Type B pancreatic cell (in vitro differentiated cells): Measurements from ENCODE around the gene CENPP. TPM values are rescaled to one million over a fixed set of nuclear protein-coding genes. Genes with fewer than 3 reads are reported as not detected.
"Not testable (repeated sequence)": the region's sequence is repeated elsewhere in the genome, so short reads cannot be mapped to it uniquely, and the experiment has no call there.

ENCODE experiments used
- DNase-seq: peaks from one replicate; pipeline ENCODE4 v3.0.0; 2021; ENCODE audit warnings: mixed read lengths; ENCODE audit not compliant: unreplicated experiment; ENCODE audit errors: extremely low spot score
- H3K27ac Mint-ChIP-seq: 2 replicates; pipeline ENCODE4 v1.8.0; 2021; ENCODE audit warnings: mild to moderate bottlenecking, mixed read lengths
- H3K27me3 Mint-ChIP-seq: 2 replicates; pipeline ENCODE4 v1.8.0; 2021; ENCODE audit warnings: mixed read lengths
- H3K36me3 Mint-ChIP-seq: 2 replicates; pipeline ENCODE4 v1.8.0; 2021; ENCODE audit warnings: mixed read lengths
- H3K4me1 Mint-ChIP-seq: one replicate; pipeline ENCODE4 v1.8.0; 2021; ENCODE audit warnings: mixed read lengths; ENCODE audit not compliant: unreplicated experiment
- H3K4me3 Mint-ChIP-seq: 2 replicates; pipeline ENCODE4 v1.8.0; 2021; ENCODE audit warnings: mild to moderate bottlenecking, mixed read lengths
- H3K9me3 Mint-ChIP-seq: 2 replicates; pipeline ENCODE4 v1.8.0; 2021; ENCODE audit warnings: mixed read lengths
- total RNA-seq: library from RNA; stranded (reverse); gene quantifications from 2 replicates; pipeline ENCODE4 v1.2.1, GENCODE V29; 2021; ENCODE audit warnings: low replicate concordance
- TF ChIP-seq, protein P1 (sequence below): fragments of 200-600 bp; sonication (generic); conservative IDR thresholded peaks from 2 replicates; pipeline ENCODE4 v1.5.0; 2021; ENCODE audit warnings: antibody characterized with exemption, mild to moderate bottlenecking

CENPP gene
- total RNA-seq, 1 donor from 2014 or later = 7.6 TPM

DNA sequence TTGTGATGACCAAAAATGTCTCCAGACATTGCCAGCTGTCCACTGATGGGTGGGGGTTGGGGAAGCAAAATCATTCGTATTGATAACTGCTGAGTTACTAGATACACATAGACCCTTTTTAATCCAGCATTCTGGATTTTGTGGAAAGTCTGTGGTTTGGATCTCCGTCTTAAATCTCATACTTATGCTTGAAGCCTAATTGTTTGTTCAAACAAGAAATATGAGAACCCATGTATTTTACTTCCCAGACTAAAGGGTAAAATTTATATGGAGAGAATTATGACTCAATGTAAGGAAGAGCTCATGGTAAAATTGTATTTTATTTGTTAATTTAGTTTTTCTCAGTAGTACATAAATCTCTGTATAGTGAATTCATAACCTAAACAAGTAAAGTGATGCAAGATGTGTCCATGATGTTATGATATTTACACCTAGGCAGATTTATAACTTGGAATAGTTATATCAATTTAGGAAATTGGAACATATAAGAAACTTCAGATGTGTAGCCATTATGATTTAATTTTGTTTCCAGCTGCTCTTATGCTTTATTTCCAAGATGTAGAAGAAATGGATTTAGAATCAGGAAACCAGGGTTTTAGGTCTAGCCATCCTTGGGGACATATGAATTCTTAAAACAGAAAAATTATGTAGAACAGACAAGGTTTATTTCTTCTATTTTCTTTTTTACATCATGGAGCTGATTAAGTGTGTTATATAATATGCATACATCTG lies 83.2 kb downstream of the CENPP start:
- Mint-ChIP-seq H3K27me3 (no peaks in the 10 kb centered on the region), H3K27ac (no peak overlapping the region), H3K4me1 (peaks cover 5% of the 10 kb centered on the region), H3K9me3 (no peaks in the 10 kb centered on the region), H3K36me3 (no peaks in the 10 kb centered on the region), H3K4me3 (no peak overlapping the region)
- TF ChIP-seq, protein P1, sequence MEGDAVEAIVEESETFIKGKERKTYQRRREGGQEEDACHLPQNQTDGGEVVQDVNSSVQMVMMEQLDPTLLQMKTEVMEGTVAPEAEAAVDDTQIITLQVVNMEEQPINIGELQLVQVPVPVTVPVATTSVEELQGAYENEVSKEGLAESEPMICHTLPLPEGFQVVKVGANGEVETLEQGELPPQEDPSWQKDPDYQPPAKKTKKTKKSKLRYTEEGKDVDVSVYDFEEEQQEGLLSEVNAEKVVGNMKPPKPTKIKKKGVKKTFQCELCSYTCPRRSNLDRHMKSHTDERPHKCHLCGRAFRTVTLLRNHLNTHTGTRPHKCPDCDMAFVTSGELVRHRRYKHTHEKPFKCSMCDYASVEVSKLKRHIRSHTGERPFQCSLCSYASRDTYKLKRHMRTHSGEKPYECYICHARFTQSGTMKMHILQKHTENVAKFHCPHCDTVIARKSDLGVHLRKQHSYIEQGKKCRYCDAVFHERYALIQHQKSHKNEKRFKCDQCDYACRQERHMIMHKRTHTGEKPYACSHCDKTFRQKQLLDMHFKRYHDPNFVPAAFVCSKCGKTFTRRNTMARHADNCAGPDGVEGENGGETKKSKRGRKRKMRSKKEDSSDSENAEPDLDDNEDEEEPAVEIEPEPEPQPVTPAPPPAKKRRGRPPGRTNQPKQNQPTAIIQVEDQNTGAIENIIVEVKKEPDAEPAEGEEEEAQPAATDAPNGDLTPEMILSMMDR = no peak
- DNase-seq = no peak

DNA sequence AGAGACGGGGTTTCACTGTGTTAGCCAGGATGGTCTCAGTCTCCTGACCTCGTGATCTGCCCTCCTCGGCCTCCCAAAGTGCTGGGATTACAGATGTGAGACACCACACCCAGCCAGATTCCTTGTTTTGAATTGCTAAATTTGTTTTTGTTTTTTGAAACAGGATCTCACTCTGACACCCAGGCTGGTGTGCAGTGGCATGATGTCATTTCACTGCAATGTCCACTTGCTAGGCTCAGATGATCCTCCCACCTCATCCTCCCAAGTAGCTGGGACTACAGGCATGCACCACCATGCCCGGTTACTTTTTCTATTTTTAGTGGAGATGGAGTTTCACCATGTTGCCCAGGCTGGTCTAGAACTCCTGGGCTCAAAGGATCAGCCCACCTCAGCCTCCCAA lies 85.4 kb downstream of the CENPP start:
- H3K9me3 Mint-ChIP-seq, H3K4me3 Mint-ChIP-seq, DNase-seq, H3K4me1 Mint-ChIP-seq, H3K27me3 Mint-ChIP-seq, H3K27ac Mint-ChIP-seq, H3K36me3 Mint-ChIP-seq: not testable (repeated sequence)

DNA sequence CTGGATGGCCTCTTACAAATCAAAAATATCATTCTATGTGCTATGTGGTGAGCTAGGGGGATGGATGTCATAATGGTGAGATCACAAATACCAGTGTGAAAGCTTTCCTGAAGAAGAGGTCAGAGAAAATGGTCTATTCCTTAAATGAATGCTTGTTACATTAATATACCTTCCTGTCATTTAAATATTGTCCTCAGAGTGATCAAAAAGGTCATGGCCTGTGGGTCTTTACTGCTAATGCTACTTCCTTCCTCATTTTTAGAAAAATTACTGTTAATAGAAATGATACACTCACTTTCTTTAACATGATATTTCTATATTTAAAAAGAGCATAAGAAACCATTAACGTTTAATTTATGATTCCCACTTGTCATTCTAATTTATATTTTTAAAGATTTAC lies 88.8 kb downstream of the CENPP start:
- DNase-seq = no peak
- no peaks in the 10 kb centered on the region for H3K4me1 Mint-ChIP-seq
- no peaks in the 10 kb centered on the region for H3K36me3 Mint-ChIP-seq

DNA sequence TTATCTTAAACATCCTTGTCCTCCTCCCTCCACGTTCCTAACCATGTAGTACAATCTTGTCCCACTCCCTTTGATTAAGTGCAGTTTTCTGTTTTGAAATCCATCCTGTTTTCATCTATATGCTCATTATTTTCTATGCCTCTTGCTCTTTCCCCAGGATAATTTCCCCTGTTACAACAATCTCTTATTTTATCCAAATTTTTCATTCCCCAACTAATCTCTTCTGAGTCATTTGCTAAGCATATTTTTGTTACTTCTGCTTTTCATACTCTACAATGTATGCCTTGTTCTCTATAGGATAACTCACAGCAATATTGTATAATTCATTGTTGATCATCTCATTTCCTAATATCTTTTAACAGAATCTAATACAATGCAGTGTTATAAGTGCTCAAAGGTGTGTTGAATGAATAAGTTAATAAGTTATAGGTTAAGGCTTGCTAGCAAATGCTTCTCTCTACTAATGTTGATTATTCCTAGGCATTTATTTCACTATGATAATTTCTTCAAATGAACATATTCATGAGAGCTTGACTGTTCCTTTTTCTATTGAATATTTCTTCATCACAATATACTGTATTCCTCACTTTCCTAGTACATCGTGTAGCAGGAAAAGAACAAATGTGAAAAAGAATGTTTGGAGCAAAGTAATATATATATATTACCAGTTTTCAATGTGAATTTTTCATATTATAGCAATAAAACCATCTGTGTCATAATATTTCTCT lies 97.0 kb downstream of the CENPP start:
- no peaks in the 10 kb centered on the region for H3K27me3 Mint-ChIP-seq
- no peak overlapping the region for H3K27ac Mint-ChIP-seq
- no peak overlapping the region for H3K4me3 Mint-ChIP-seq

More for the DNA sequence above, 88.8 kb downstream of the CENPP start:
- H3K27ac Mint-ChIP-seq = no peak overlapping the region
- TF ChIP-seq, protein P1 = no peak
- H3K27me3 Mint-ChIP-seq = no peaks in the 10 kb centered on the region
- no peak overlapping the region for H3K4me3 Mint-ChIP-seq
- H3K9me3 Mint-ChIP-seq = no peaks in the 10 kb centered on the region

DNA sequence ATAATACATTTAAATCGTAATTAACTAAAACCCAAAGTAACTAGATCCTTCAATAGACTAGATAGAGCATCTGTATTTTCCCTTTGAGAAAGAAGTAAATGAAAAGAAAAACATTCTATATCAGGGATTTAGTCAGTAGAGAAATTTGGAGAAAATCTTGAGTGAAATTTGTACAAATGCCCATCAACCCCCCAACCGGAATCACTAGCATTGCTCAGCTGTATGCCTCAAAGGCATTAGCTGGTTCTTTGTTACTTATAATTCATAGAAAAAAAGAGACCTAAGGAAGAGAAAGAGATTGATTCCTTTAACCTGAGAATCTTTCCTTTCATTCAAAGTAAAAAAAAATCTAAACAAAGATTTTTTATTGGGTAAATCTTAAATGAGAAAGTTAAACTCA lies 97.9 kb downstream of the CENPP start:
- DNase-seq = no peak
- H3K27ac Mint-ChIP-seq = no peak overlapping the region
- no peak overlapping the region for H3K4me3 Mint-ChIP-seq
- no peaks in the 10 kb centered on the region for H3K27me3 Mint-ChIP-seq
- H3K9me3 Mint-ChIP-seq = no peaks in the 10 kb centered on the region
- H3K36me3 Mint-ChIP-seq = no peaks in the 10 kb centered on the region
- TF ChIP-seq, protein P1 = no peak
- peaks cover 18% of the 10 kb centered on the region for H3K4me1 Mint-ChIP-seq

More for the DNA sequence above, 97.0 kb downstream of the CENPP start:
- H3K9me3 Mint-ChIP-seq = no peaks in the 10 kb centered on the region
- TF ChIP-seq, protein P1 = no peak
- no peak for DNase-seq
- H3K36me3 Mint-ChIP-seq = no peaks in the 10 kb centered on the region
- H3K4me1 Mint-ChIP-seq = peaks cover 18% of the 10 kb centered on the region

DNA sequence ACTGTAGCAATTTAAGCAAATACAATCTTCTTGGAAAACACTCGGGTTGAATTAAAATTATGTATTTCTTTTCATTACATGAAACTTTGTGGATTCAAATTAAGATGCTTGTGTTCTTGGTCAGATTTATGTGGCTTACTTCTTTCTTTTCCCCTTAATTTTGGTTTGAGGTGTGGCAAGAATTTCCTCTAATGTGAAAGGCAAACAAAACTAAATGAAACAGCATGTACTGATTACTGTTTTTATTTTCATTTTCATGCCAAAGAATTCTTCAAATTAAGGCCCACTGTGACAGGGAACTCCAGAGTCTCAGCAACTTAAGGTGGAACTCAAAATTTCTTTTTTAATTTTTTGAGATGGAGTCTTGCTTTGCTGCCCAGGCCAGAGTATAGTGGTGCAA lies 98.6 kb downstream of the CENPP start, which contains the start of gene OMD:
Gene OMD (minus strand): TSS at position 132 of the 400 bp plus-strand sequence. CDS start 6,913 bp downstream, outside the sequence.
- no peaks in the 10 kb centered on the region for H3K27me3 Mint-ChIP-seq
- H3K27ac Mint-ChIP-seq = peak within 1 kb of the TSS; percentile 48
- no peak within 1 kb of the TSS for H3K4me3 Mint-ChIP-seq
- H3K9me3 Mint-ChIP-seq = no peaks in the 10 kb centered on the region
- peaks cover 18% of the 10 kb centered on the region for H3K4me1 Mint-ChIP-seq
- TF ChIP-seq, protein P1 = no peak
- DNase-seq = no peak
- H3K36me3 Mint-ChIP-seq = no peaks in the 10 kb centered on the region
